Breast epithelium (tissue), 4 donors: Measurements from ENCODE around the gene ATP2B2. TPM values are rescaled to one million over a fixed set of nuclear protein-coding genes. Genes with fewer than 3 reads are reported as not detected.

Experiments used
- DNase-seq, 2 donors: peaks; one replicate each; pipeline ENCODE4 v3.0.0-alpha.2; 2019; ENCODE audit warnings: low spot score in 2 of 2
- H3K27ac ChIP-seq, 2 donors: fragments of 200-600 bp; sonication (generic) in 1 of 2; one replicate each; pipeline ENCODE4 v1.5.1; 2016 to 2019; ENCODE audit warnings: mild to moderate bottlenecking in 1 of 2
- H3K27me3 ChIP-seq, 2 donors: fragments of 200-600 bp; sonication (generic) in 1 of 2; one replicate each; pipeline versions ENCODE4 v1.5.1 to v1.6.0; 2017 to 2019; ENCODE audit warnings: control low read depth in 1 of 2, mild to moderate bottlenecking in 1 of 2
- H3K36me3 ChIP-seq: fragments of 200-600 bp; one replicate; pipeline ENCODE4 v1.5.1; 2019
- H3K4me1 ChIP-seq, 2 donors: fragments of 200-600 bp; sonication (generic); one replicate each; pipeline ENCODE4 v1.5.1; 2016 to 2019; ENCODE audit warnings: control low read depth in 1 of 2
- H3K4me3 ChIP-seq, 3 donors: fragments of 200-600 bp; sonication (generic); 1 replicate in 2 of 3; 2 replicates in 1 of 3; pipeline ENCODE4 v1.5.1; 2016 to 2019; ENCODE audit warnings: mild to moderate bottlenecking in 3 of 3, moderate library complexity in 2 of 3
- H3K9me3 ChIP-seq, 2 donors: fragments of 200-600 bp; sonication (generic) in 1 of 2; one replicate each; pipeline ENCODE4 v1.5.1; 2016 to 2019; ENCODE audit warnings: control low read depth in 1 of 2
- POLR2A ChIP-seq: fragments of 450-650 bp; IDR thresholded peaks from one replicate; pipeline ENCODE4 v1.6.1; 2016; ENCODE audit warnings: antibody characterized with exemption, mild to moderate bottlenecking, moderate library complexity
- POLR2AphosphoS5 ChIP-seq, 3 donors: sonication (generic); formaldehyde crosslinking; IDR thresholded peaks; one replicate each; pipeline ENCODE4 v1.6.1; 2017; ENCODE audit warnings: antibody characterized with exemption in 3 of 3
- intact Hi-C: fragments of 100-400 bp; cut with DNase I; formaldehyde crosslinking; loops from one replicate; pipeline ENCODE4 v1.15.1; 2023; ENCODE audit warnings: low total_unique reads
- total RNA-seq, 3 donors: library from RNA; depleted of rRNA; stranded (reverse); fragments of >200 nt; gene quantifications; one replicate each; pipeline ENCODE4 v1.1.0, GENCODE V29; 2016
- TF ChIP-seq, protein P1 (sequence below), 3 donors: fragments of 450-650 bp; IDR thresholded peaks; one replicate each; pipeline ENCODE4 v1.5.1; 2016 to 2017; ENCODE audit warnings: antibody characterized with exemption in 3 of 3, mild to moderate bottlenecking in 3 of 3, moderate library complexity in 3 of 3

The ATP2B2 gene
- total RNA-seq, 3 donors from 2014 or later: under 0.01 to 0.15 TPM; not detected in 1

- Histone ChIP-seq H3K27me3 (peaks cover 0 to 30% of the 10 kb centered on the region in 2 donors), H3K36me3 (no peaks in the 10 kb centered on the region), H3K9me3 (no peaks in the 10 kb centered on the region), H3K4me1 (peaks cover 0 to 4% of the 10 kb centered on the region in 2 donors), H3K4me3 (no peak overlapping the region), H3K27ac (no peak overlapping the region)
- no peak for DNase-seq
- TF ChIP-seq POLR2A: no peak
- TF ChIP-seq POLR2AphosphoS5 (IDR thresholded peaks at IDR 0.05): no peak
- TF ChIP-seq, protein P1, sequence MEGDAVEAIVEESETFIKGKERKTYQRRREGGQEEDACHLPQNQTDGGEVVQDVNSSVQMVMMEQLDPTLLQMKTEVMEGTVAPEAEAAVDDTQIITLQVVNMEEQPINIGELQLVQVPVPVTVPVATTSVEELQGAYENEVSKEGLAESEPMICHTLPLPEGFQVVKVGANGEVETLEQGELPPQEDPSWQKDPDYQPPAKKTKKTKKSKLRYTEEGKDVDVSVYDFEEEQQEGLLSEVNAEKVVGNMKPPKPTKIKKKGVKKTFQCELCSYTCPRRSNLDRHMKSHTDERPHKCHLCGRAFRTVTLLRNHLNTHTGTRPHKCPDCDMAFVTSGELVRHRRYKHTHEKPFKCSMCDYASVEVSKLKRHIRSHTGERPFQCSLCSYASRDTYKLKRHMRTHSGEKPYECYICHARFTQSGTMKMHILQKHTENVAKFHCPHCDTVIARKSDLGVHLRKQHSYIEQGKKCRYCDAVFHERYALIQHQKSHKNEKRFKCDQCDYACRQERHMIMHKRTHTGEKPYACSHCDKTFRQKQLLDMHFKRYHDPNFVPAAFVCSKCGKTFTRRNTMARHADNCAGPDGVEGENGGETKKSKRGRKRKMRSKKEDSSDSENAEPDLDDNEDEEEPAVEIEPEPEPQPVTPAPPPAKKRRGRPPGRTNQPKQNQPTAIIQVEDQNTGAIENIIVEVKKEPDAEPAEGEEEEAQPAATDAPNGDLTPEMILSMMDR (IDR thresholded peaks at IDR 0.05): no peak
- intact Hi-C loops: no loop called here
These were observed 3.4 kb upstream of the ATP2B2 start for GRCh38 chr3:10508619-10509260.

DNA sequence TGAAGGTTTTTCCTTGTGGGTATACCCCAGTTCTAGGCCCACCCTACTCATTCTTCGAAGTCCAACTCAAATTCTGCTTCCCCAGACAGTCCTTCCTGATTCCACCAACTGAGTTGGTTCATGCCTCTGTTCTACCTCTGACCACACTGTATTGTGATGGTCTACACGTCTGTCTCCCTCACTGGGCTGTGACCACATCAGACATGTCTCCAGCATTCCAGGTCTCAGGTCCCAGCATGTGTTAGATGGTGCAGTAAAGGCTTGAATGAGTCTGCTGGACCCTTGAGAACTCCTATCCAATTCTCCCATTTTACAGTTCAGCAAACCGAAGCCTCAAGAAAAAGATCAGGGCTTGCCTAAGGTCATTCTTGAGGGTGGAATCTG is 2.8 kb upstream of the ATP2B2 start:
- intact Hi-C loops: no loop called here

GRCh38 chr3:10507331-10507730 is 1.9 kb upstream of the ATP2B2 start:
- no peak for DNase-seq

More for the DNA sequence above, 2.8 kb upstream of the ATP2B2 start:
- Histone ChIP-seq H3K4me1 (peaks cover 0 to 4% of the 10 kb centered on the region in 2 donors), H3K36me3 (no peaks in the 10 kb centered on the region), H3K9me3 (no peaks in the 10 kb centered on the region), H3K27me3 (peaks cover 0 to 31% of the 10 kb centered on the region in 2 donors), H3K27ac (no peak overlapping the region), H3K4me3 (no peak overlapping the region)
- no peak for DNase-seq
- TF ChIP-seq POLR2AphosphoS5 (IDR thresholded peaks at IDR 0.05) (no peak), POLR2A (no peak)
- TF ChIP-seq, protein P1 (IDR thresholded peaks at IDR 0.05): no peak

GRCh38 chr3:10506696-10507095 is 1.3 kb upstream of the ATP2B2 start:
- Histone ChIP-seq H3K27me3 (peaks cover 0 to 31% of the 10 kb centered on the region in 2 donors), H3K36me3 (no peaks in the 10 kb centered on the region), H3K4me3 (no peak overlapping the region), H3K9me3 (no peaks in the 10 kb centered on the region), H3K27ac (no peak overlapping the region), H3K4me1 (peaks cover 0 to 4% of the 10 kb centered on the region in 2 donors)
- TF ChIP-seq, protein P1 (IDR thresholded peaks at IDR 0.05): no peak
- TF ChIP-seq POLR2A: no peak
- no peak for TF ChIP-seq POLR2AphosphoS5 (IDR thresholded peaks at IDR 0.05)
- DNase-seq: no peak
- intact Hi-C loops: no loop called here

More at GRCh38 chr3:10507331-10507730, 1.9 kb upstream of the ATP2B2 start:
- Histone ChIP-seq H3K27me3 (peaks cover 0 to 31% of the 10 kb centered on the region in 2 donors), H3K27ac (no peak overlapping the region), H3K36me3 (no peaks in the 10 kb centered on the region), H3K4me1 (peaks cover 0 to 4% of the 10 kb centered on the region in 2 donors), H3K9me3 (no peaks in the 10 kb centered on the region), H3K4me3 (no peak overlapping the region)
- TF ChIP-seq, protein P1 (IDR thresholded peaks at IDR 0.05): no peak
- TF ChIP-seq POLR2A (no peak), POLR2AphosphoS5 (IDR thresholded peaks at IDR 0.05) (no peak)
- intact Hi-C loops: no loop called here

GRCh38 chr3:10505791-10506585 is 602 bp upstream of the ATP2B2 start:
- Histone ChIP-seq H3K4me3 (peak overlapping the region; percentile 1 to 59 (median 28)), H3K27me3 (peaks cover 0 to 31% of the 10 kb centered on the region in 2 donors), H3K4me1 (peaks cover 0 to 4% of the 10 kb centered on the region in 2 donors), H3K9me3 (no peaks in the 10 kb centered on the region), H3K36me3 (no peaks in the 10 kb centered on the region), H3K27ac (no peak overlapping the region)
- TF ChIP-seq, protein P1 (IDR thresholded peaks at IDR 0.05): no peak
- no peak for TF ChIP-seq POLR2A
- TF ChIP-seq POLR2AphosphoS5 (IDR thresholded peaks at IDR 0.05): no peak
- intact Hi-C loops: no loop called here
- DNase-seq: no peak
